Measurements from ENCODE around the gene MEIKIN.
A peak's percentile ranks its signal among the peaks of the same experiment; 100 is the strongest.

The MEIKIN gene

GRCh38 chr5:131973089-131973712 is 27.7 kb upstream of the MEIKIN start:
- no peak for DNase-seq

GRCh38 chr5:131968396-131968954 is 23.0 kb upstream of the MEIKIN start:
- no peak for DNase-seq

DNA sequence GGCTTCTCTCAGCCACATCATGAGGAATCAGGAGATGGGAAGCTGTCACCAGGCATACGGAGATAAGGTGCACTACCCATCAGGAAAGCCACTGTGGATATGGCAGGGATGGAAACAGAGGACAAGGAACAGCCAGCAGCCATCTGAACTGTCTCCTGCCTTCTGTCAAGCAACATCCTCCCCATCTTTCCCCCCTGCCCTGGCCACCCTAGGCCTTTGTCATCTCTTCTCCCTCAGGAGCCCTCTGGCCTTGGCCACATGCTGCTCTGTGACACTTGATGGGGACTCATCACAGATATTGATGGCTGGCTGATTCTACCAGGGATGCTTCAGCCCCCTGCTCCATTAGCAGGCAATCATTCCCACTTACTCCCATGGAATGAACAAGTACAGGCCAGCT is 21.1 kb upstream of the MEIKIN start:
- no peak for DNase-seq

- DNase-seq: no peak
Measured at GRCh38 chr5:131965826-131966415, 20.5 kb upstream of the MEIKIN start.

DNA sequence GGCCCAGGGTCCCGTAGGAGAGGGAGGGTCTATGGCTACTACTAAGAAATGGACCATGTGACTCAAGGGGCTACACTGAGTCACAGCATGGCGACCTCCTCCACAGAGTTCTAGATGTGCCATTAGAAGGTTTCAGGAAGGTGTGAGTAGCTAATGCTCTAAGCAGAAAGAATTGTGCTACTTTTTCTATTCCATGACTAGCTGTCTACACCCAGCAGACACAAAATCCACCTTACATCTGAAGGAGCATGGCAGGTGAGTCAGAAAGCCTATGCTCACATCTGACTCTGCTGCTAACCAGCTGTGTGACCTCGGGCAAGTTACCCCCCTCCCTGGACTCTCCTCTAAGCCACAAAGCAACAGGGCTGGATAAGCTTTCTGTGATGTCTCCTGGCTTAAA is 14.4 kb upstream of the MEIKIN start:
- DNase-seq: no peak

GRCh38 chr5:131959136-131959535 is 13.7 kb upstream of the MEIKIN start:
- DNase-seq: no peak

DNA sequence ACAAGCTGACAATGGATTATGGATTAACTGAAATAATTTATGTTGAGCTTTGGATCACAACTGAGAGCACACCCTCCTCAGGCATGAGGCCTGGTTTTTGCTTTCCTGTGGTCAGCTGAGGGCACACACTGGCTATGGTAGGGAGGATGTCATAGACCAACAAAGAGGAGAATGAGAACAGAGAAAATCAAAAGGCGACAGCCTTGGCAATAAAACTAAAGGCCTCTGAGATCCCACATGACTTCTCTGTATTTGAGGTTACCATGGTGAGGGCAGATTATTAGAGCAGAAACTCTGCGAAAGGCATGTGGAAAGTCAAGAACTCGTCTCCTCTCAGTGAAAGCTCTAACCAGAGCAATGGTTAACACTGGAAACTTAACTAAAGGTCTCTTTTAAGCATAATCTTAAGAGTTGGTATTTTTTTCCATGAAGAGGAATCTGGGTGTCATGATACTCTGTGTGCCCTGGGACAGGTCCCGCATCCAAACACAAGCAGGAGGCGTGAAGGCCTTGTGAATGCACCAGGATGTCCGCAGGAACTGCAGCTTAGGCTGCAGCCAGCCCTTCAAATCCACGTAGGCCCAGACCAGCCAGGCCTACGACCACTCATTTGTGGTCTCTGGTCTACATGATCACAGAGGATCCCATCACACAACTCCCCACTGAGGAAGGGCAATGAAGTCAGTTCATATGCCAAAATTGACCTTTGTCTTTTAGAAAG is 12.4 kb upstream of the MEIKIN start:
- no peak for DNase-seq

- no peak for DNase-seq
Measured at GRCh38 chr5:131953969-131954368, 8.5 kb upstream of the MEIKIN start.

- no peak for DNase-seq
Measured at GRCh38 chr5:131952301-131952857, 6.9 kb upstream of the MEIKIN start.

GRCh38 chr5:131950706-131951105 is 5.2 kb upstream of the MEIKIN start:
- DNase-seq: no peak

- no peak for DNase-seq
Measured at GRCh38 chr5:131947445-131947844, 2.0 kb upstream of the MEIKIN start.

- DNase-seq: peak; percentile 87
Measured at GRCh38 chr5:131944702-131945550, 537 bp downstream of the MEIKIN start.

- DNase-seq: peak; percentile 75
Measured at GRCh38 chr5:131943916-131944315, 1.5 kb downstream of the MEIKIN start.

- DNase-seq: no peak
Measured at GRCh38 chr5:131942016-131942415, 3.4 kb downstream of the MEIKIN start.

DNA sequence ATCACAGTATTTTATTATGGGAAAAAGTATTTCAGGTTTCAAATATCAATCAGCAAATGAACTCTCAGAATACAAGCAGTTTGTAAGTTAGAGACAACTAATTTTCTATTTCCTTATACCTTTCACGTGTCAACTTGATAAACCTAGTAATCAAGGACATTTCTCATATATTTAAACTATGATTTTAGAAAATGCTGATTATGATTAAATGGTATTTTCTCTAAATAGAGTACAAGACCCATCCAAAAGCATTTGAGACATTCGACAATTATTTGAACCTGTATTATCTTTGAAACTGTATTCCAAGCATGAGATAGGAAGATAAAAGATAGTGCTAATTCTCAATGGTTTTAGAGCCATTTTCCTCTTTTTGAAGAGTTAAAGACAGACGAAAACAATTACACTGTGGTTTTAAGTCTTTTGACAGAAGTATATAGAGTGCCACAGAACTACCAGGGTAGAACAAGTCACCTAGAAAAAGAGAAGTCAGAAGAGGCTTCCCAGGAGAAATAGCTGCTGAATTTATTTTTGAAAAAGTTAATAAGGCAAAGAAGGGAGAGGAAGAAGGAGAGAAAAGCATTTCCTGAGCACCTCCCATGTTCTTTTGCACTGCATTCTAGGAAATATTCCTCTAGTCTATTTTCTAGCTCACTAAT is 5.6 kb downstream of the MEIKIN start:
- no peak for DNase-seq

DNA sequence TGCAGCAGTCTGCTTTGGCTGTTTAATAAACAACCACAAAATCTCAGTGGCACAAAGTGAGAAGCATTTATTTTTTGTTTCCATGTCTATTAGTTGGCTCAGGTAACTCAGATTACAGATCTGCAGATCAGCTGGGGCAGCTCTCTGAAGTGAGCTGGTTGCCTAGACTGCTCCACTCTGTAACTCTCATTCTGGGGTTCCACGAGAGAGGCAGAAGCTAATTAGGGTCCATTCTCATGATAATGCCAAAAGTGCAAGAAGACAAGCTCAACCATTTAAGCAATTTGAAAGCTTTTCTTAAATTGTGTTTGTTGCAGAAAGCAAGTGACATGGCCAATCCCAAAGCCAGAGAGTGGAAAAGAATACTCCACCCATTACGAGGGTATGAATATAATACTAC is 13.2 kb downstream of the MEIKIN start:
- no peak for DNase-seq

DNA sequence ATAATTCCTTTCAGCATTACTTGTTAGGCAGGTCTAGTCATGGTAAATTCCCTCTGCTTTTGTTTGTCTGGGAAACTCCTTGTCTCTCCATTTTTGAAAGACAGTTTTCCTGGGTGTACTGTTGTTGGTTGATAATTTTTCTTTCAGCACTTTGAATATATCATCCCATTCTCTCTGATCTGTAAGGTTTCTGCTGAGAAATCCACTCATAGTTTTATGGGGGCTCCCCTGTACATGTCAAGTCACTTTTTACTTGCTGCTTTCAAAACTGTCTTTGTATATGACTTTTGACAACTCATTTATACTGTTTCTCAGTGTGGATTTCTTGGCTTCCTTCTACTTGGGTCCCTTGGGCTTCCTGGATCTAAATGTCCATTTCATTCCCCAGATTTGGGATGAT is 16.5 kb downstream of the MEIKIN start:
- no peak for DNase-seq

DNA sequence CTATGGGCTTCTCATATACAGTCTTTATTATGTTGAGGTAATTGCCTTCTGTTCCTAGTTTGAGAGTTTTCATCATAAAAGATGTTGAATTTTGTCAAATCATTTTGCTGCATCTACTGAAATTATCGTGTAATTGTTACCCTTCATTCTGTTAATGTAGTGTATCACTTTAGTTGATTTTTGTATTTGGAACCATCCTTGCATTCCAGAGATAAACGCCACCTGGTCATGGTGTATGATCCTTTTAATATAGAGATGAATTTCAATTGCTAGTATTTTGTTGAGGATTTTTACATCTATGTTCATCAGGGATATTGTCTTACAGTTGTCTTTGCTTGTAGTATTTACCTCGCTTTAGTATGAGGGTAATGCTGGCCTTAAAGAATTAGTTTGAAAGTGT is 19.3 kb downstream of the MEIKIN start:
- DNase-seq: no peak

DNA sequence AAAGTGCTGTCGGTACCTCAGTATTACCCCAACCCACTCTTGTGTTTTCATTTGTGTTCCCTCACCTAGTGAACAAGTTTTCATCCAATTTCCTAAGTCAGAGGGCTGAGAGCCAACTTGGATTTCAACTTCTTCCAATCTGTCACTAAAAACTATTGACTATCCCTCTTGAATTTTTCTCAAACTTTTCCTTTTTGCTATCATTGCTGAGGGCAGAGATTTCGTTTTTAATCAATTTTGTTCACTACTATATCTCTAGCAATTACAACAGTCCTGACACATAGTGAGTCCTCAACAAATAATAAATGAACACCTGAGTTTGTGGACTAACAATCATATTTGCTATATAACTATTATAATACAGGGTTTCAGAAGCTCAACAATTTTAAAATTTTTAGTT is 29.0 kb downstream of the MEIKIN start:
- DNase-seq: no peak

- DNase-seq: no peak
Measured at GRCh38 chr5:131914472-131914871, 31.0 kb downstream of the MEIKIN start.

DNA sequence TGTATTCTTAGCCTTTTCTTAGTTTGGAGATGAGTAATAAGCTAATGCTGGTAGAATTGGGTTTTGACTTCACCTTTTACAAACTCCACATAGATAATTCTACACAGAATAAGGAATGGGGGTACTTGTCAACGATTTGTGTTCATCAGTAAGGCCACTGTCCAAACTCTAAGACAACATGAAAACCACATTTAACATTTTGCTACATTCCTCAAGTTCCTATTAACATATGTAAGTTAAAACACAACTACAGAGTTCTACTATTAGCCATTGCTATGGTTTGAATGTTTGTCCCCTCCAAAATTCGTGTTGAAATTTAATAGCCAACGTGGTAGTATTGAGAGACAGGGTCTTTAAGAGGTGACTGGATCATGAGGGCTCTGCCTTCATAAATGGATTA is 31.9 kb downstream of the MEIKIN start:
- no peak for DNase-seq

DNA sequence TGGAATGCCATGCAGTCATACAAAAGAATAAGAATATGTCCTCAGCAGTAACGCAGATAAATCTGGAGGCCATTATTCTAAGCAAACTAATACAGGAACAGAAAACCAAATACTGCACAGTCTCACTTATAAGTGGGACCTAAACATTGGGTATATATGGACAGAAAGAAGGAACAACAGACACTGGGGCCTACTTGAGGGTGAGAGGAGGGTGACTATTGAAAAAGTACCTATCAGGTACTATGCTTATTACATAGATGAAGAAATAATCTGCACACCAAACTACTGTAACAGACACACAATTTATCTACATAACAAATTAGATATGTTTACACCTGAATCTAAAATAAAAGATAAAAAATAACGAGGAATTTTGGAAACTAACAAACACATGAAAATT is 38.8 kb downstream of the MEIKIN start:
- no peak for DNase-seq

All from MV-4-11 (cell line).